Measurements from ENCODE around the gene VASN. TPM values are rescaled to one million over a fixed set of nuclear protein-coding genes. Genes with fewer than 3 reads are reported as not detected.

VASN gene
- total RNA-seq, 4 donors from 2014 or later, result 3.6 to 49.0 (median 19.9) TPM

- TF ChIP-seq CTCF (IDR thresholded peaks at IDR 0.05) (no peak), POLR2A (IDR thresholded peaks at IDR 0.05) (no peak)
- no peaks in the 10 kb centered on the region for H3K4me1 ChIP-seq
- H3K9me3 ChIP-seq, result no peaks in the 10 kb centered on the region
- no peak for DNase-seq
- no peaks in the 10 kb centered on the region for H3K36me3 ChIP-seq
- no peaks in the 10 kb centered on the region for H3K27me3 ChIP-seq
- intact Hi-C loops (cut with DNase I; ENCODE audit: low total_unique reads), result no loop called here
- H3K4me3 ChIP-seq, result no peak overlapping the region
- H3K27ac ChIP-seq, result no peak overlapping the region
These were observed 16.9 kb upstream of the VASN start for GRCh38 chr16:4354512-4355409.

GRCh38 chr16:4356820-4357219, 14.8 kb upstream of the VASN start:
- no peak for DNase-seq
- TF ChIP-seq POLR2A (IDR thresholded peaks at IDR 0.05), result no peak
- TF ChIP-seq CTCF (IDR thresholded peaks at IDR 0.05), result no peak
- intact Hi-C loops (cut with DNase I; ENCODE audit: low total_unique reads), result no loop called here
- Histone ChIP-seq H3K36me3 (no peaks in the 10 kb centered on the region), H3K9me3 (no peaks in the 10 kb centered on the region), H3K27me3 (no peaks in the 10 kb centered on the region), H3K27ac (no peak overlapping the region), H3K4me1 (no peaks in the 10 kb centered on the region), H3K4me3 (no peak overlapping the region)

GRCh38 chr16:4358236-4358635, 13.4 kb upstream of the VASN start:
- intact Hi-C loops (cut with DNase I; ENCODE audit: low total_unique reads), result loop anchor here (2.0 kb wide), 1 partner anchor 45 kb away; no protein-coding TSS in a partner anchor
- DNase-seq, result no peak

GRCh38 chr16:4358831-4359561, 12.7 kb upstream of the VASN start:
- Histone ChIP-seq H3K27ac (no peak overlapping the region), H3K4me3 (no peak overlapping the region), H3K36me3 (no peaks in the 10 kb centered on the region), H3K4me1 (no peaks in the 10 kb centered on the region), H3K9me3 (no peaks in the 10 kb centered on the region), H3K27me3 (no peaks in the 10 kb centered on the region)
- intact Hi-C loops (cut with DNase I; ENCODE audit: low total_unique reads), result loop anchor here (2.0 kb wide), 1 partner anchor 44 kb away; no protein-coding TSS in a partner anchor
- DNase-seq, result peak; percentile 71 to 75
- TF ChIP-seq POLR2A (IDR thresholded peaks at IDR 0.05), result peak in 1 of 2 donors; percentile 26
- TF ChIP-seq CTCF (IDR thresholded peaks at IDR 0.05), result peak; percentile 94 to 99 (median 99)

More at GRCh38 chr16:4358236-4358635, 13.4 kb upstream of the VASN start:
- Histone ChIP-seq H3K9me3 (no peaks in the 10 kb centered on the region), H3K4me3 (no peak overlapping the region), H3K27me3 (no peaks in the 10 kb centered on the region), H3K27ac (no peak overlapping the region), H3K4me1 (no peaks in the 10 kb centered on the region), H3K36me3 (no peaks in the 10 kb centered on the region)
- TF ChIP-seq CTCF (IDR thresholded peaks at IDR 0.05) (no peak), POLR2A (IDR thresholded peaks at IDR 0.05) (no peak)

- TF ChIP-seq POLR2A (IDR thresholded peaks at IDR 0.05) (no peak), CTCF (IDR thresholded peaks at IDR 0.05) (no peak)
- Histone ChIP-seq H3K27me3 (no peaks in the 10 kb centered on the region), H3K9me3 (no peaks in the 10 kb centered on the region), H3K4me1 (no peaks in the 10 kb centered on the region), H3K4me3 (no peak overlapping the region), H3K36me3 (no peaks in the 10 kb centered on the region), H3K27ac (no peak overlapping the region)
- DNase-seq, result no peak
- intact Hi-C loops (cut with DNase I; ENCODE audit: low total_unique reads), result loop anchor here (2.0 kb wide), 1 partner anchor 43 kb away; no protein-coding TSS in a partner anchor
These were observed 11.7 kb upstream of the VASN start for GRCh38 chr16:4359914-4360313.
